ENCODE data around the gene PRKRIP1. TPM values are rescaled to one million over a fixed set of nuclear protein-coding genes. Genes with fewer than 3 reads are reported as not detected.
"Not testable (repeated sequence)": the region's sequence is repeated elsewhere in the genome, so short reads cannot be mapped to it uniquely, and the experiment has no call there.

Gene PRKRIP1, protein sequence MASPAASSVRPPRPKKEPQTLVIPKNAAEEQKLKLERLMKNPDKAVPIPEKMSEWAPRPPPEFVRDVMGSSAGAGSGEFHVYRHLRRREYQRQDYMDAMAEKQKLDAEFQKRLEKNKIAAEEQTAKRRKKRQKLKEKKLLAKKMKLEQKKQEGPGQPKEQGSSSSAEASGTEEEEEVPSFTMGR
- total RNA-seq (12.3 and 16.3 TPM in 2 replicates), polyA plus RNA-seq (12.4 and 13.8 TPM in 2 replicates), polyA minus RNA-seq (ENCODE audit: low replicate concordance) (0.82 and 3.1 TPM in 2 replicates)
- 15.3 and 18.1 TPM in 2 replicates for polyA plus RNA-seq (2012)

DNA sequence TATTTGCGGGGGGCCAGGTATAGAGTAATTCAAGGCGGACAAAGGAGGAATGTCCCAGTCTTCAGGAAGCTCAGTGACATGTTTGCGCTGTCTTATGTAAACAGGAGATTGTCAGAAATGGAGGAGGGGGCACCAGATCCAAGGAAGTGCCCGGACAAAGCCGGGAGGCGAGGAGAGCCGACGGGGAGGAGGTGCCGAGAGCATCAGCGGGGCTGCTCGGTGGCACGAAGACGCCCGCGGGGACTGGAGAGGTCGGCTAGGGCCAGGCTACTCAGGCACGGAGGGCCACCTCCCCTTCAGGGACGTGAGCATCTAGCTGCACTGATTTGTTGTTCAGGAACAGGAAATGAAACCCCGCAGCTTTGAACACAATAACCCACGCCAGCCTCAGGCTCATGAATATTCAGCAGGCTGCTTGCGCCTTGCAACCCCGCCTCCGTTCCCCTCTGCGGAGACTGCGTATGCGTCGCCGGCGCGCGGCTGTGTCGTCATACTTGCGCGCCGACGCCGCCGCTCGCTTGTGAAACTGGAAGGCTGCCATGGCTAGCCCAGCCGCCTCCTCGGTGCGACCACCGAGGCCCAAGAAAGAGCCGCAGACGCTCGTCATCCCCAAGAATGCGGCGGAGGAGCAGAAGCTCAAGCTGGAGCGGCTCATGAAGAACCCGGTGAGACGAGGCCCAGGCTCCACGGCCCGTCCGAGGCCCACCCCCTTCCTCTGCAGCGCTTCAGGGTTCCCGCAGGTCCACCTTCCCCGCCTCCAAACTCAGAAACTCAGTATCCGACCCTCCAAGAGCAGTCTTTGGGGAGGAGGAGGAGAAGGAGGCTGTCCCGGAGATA, at the start of gene PRKRIP1:
TSS of gene PRKRIP1 (plus strand) at position 491 of the 837 bp plus-strand sequence. CDS start at position 540, 49 bp downstream.
- Histone ChIP-seq H3K9me3 (ENCODE audit: control insufficient read depth, insufficient read depth, low read depth, low read length) (no peaks in the 10 kb centered on the region), H3K4me3 (replicated peaks in 1 of 4; ENCODE audit: control extremely low read depth in 1 of 4, insufficient read depth in 1 of 4, low read depth in 3 of 4, low read length in 4 of 4) (peak within 1 kb of the TSS; percentile 92 to 99 (median 95)), H3K79me2 (ENCODE audit: control insufficient read depth, insufficient read depth, low read length) (peaks cover 13% of the 10 kb centered on the region), H4K20me1 (ENCODE audit: control insufficient read depth, extremely low read depth, insufficient read depth, low read length) (no peaks in the 10 kb centered on the region), H3K4me2 (ENCODE audit: extremely low read depth, insufficient read depth, low read length) (peak within 1 kb of the TSS; percentile 91), H3K36me3 (ENCODE audit: control insufficient read depth, insufficient read depth, low read length) (peaks cover 10% of the 10 kb centered on the region), H3K27me3 (ENCODE audit: control insufficient read depth, insufficient read depth, low read length) (no peaks in the 10 kb centered on the region), H2AFZ (ENCODE audit: low read length) (peak within 1 kb of the TSS; percentile 81), H3K9ac (ENCODE audit: insufficient read depth, low read length) (peak within 1 kb of the TSS; percentile 87), H3K27ac (ENCODE audit: insufficient read depth, low read length) (peak within 1 kb of the TSS; percentile 84), H3K4me1 (ENCODE audit: control insufficient read depth, extremely low read depth, insufficient read depth, low read length) (peaks cover 3% of the 10 kb centered on the region)
- TF ChIP-seq, protein P1, sequence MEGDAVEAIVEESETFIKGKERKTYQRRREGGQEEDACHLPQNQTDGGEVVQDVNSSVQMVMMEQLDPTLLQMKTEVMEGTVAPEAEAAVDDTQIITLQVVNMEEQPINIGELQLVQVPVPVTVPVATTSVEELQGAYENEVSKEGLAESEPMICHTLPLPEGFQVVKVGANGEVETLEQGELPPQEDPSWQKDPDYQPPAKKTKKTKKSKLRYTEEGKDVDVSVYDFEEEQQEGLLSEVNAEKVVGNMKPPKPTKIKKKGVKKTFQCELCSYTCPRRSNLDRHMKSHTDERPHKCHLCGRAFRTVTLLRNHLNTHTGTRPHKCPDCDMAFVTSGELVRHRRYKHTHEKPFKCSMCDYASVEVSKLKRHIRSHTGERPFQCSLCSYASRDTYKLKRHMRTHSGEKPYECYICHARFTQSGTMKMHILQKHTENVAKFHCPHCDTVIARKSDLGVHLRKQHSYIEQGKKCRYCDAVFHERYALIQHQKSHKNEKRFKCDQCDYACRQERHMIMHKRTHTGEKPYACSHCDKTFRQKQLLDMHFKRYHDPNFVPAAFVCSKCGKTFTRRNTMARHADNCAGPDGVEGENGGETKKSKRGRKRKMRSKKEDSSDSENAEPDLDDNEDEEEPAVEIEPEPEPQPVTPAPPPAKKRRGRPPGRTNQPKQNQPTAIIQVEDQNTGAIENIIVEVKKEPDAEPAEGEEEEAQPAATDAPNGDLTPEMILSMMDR (conservative IDR thresholded peaks at IDR 0.05 in 1 of 2, IDR thresholded peaks at IDR 0.05 in 1 of 2; ENCODE audit: low read depth in 1 of 2, low read length in 2 of 2), result no peak
- TF ChIP-seq EZH2 (IDR thresholded peaks at IDR 0.05; ENCODE audit: low read length, missing control alignments), result no peak
- DNase-seq (ENCODE audit: low read depth in 2 of 2), result peak; percentile 92 to 94

DNA sequence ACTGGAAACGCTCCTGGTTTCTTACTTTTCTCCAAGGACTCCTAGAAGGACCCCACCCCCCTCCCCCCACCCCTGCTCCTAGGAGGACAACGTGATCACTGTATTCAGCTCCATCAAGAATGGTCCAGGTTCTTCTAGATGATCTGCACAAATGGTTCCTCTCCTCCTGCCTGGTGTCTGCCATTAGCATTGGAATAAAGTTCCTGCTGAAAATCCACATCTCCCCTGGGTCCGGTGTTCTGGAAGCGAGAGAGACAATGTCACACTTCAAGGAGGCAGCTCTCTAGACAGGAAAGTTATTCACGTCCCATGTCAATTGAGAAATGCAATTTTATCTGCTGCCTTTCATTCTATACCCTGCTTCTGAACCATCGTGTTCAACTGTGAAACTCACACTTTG, 49.2 kb upstream of the PRKRIP1 start:
- H3K4me1 ChIP-seq (ENCODE audit: control insufficient read depth, extremely low read depth, insufficient read depth, low read length); H3K4me3 ChIP-seq (replicated peaks in 1 of 4; ENCODE audit: control extremely low read depth in 1 of 4, insufficient read depth in 1 of 4, low read depth in 3 of 4, low read length in 4 of 4): not testable (repeated sequence)

DNA sequence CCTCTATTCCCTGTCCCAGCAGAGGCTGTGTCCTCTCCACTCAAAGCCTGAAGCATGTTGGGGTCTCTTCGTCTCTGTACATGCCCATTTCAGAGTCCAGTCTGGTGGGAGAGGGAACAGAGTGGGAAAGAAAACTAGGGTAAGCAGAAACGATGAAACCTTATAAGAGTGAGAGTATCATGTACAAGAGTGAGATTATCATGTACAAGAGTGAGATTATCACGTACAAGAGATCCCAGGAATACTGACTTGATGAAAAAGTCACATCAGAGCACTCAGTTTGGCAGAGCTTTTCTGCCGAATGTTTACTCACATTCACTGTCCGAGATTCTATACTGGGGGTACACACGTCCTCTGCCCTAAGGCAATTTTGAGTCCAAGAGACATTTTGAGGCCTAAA, 39.8 kb upstream of the PRKRIP1 start, which contains the start of gene SPDYE6:
TSS of gene SPDYE6 (minus strand) at position 101 of the 400 bp plus-strand sequence. CDS start 421 bp downstream, outside the sequence.
- not testable (repeated sequence) for H3K9ac ChIP-seq (ENCODE audit: insufficient read depth, low read length); H3K79me2 ChIP-seq (ENCODE audit: control insufficient read depth, insufficient read depth, low read length); H3K27ac ChIP-seq (ENCODE audit: insufficient read depth, low read length); H3K9me3 ChIP-seq (ENCODE audit: control insufficient read depth, insufficient read depth, low read depth, low read length); H3K4me1 ChIP-seq (ENCODE audit: control insufficient read depth, extremely low read depth, insufficient read depth, low read length); H3K27me3 ChIP-seq (ENCODE audit: control insufficient read depth, insufficient read depth, low read length); H2AFZ ChIP-seq (ENCODE audit: low read length); H3K4me3 ChIP-seq (replicated peaks in 1 of 4; ENCODE audit: control extremely low read depth in 1 of 4, insufficient read depth in 1 of 4, low read depth in 3 of 4, low read length in 4 of 4); H3K4me2 ChIP-seq (ENCODE audit: extremely low read depth, insufficient read depth, low read length); H4K20me1 ChIP-seq (ENCODE audit: control insufficient read depth, extremely low read depth, insufficient read depth, low read length); DNase-seq (ENCODE audit: low read depth in 2 of 2); H3K36me3 ChIP-seq (ENCODE audit: control insufficient read depth, insufficient read depth, low read length)

More for the DNA sequence above, 49.2 kb upstream of the PRKRIP1 start:
- DNase-seq (ENCODE audit: low read depth in 2 of 2); H2AFZ ChIP-seq (ENCODE audit: low read length); H3K36me3 ChIP-seq (ENCODE audit: control insufficient read depth, insufficient read depth, low read length); H3K79me2 ChIP-seq (ENCODE audit: control insufficient read depth, insufficient read depth, low read length); H3K4me2 ChIP-seq (ENCODE audit: extremely low read depth, insufficient read depth, low read length); H3K27me3 ChIP-seq (ENCODE audit: control insufficient read depth, insufficient read depth, low read length); H3K9ac ChIP-seq (ENCODE audit: insufficient read depth, low read length); H4K20me1 ChIP-seq (ENCODE audit: control insufficient read depth, extremely low read depth, insufficient read depth, low read length); H3K27ac ChIP-seq (ENCODE audit: insufficient read depth, low read length); H3K9me3 ChIP-seq (ENCODE audit: control insufficient read depth, insufficient read depth, low read depth, low read length): not testable (repeated sequence)
